Endodermal cell (in vitro differentiated cells): ENCODE data around the gene DMPK. TPM values are rescaled to one million over a fixed set of nuclear protein-coding genes. Genes with fewer than 3 reads are reported as not detected.

Source experiments
- total RNA-seq, 2 donors: library from RNA; stranded (reverse); fragmentation: NEBNext Ultra II Directional in 1 of 2; extraction: Animal tissue kit (Norgen Biotek cat#: 25700) in 1 of 2; gene quantifications; 2 replicates in 1 of 2; 3 replicates in 1 of 2; pipeline ENCODE4 v1.2.1, GENCODE V29; 2021

The DMPK gene
- total RNA-seq, 2 donors from 2014 or later, result 58.8 to 75.9 TPM

Other genes with a start within 250 kb of the DMPK start
- gene OPA3, start 197.7 kb downstream of the DMPK start, total RNA-seq, result 10 to 100 TPM; 12.9 to 15.4 TPM
- gene GPR4, start 180.3 kb downstream of the DMPK start, total RNA-seq, result not detected
- gene EML2, start 143.1 kb downstream of the DMPK start, total RNA-seq, result 10 to 100 TPM; 42.9 to 79.3 TPM
- gene GIPR, start 114.3 kb downstream of the DMPK start, total RNA-seq, result 10 to 100 TPM; 10.8 to 14.6 TPM
- gene SNRPD2, start 90.5 kb downstream of the DMPK start, total RNA-seq, result 100 to 1,000 TPM; 644 to 654 TPM
- 10 to 100 TPM; 11.0 to 15.9 TPM for gene QPCTL, start 89.8 kb downstream of the DMPK start, total RNA-seq
- gene FBXO46, start 51.6 kb downstream of the DMPK start, total RNA-seq, result 10 to 100 TPM; 36.5 to 42.8 TPM
- not detected for gene MEIOSIN, start 49.1 kb downstream of the DMPK start, total RNA-seq
- gene SIX5, start 13.2 kb downstream of the DMPK start, total RNA-seq, result 10 to 100 TPM; 41.6 to 46.4 TPM
- gene DMWD, start 10.4 kb upstream of the DMPK start, total RNA-seq, result 10 to 100 TPM; 86.4 to 86.9 TPM
- gene RSPH6A, start 32.8 kb upstream of the DMPK start, total RNA-seq, result under 1 TPM; 0.53 TPM
- 100 to 1,000 TPM; 104 to 119 TPM for gene SYMPK, start 80.7 kb upstream of the DMPK start, total RNA-seq
- gene FOXA3, start 81.8 kb upstream of the DMPK start, total RNA-seq, result 10 to 100 TPM; 54.2 to 58.1 TPM
- 10 to 100 TPM; 23.8 to 30.3 TPM for gene IRF2BP1, start 103.7 kb upstream of the DMPK start, total RNA-seq
- gene MYPOP, start 120.1 kb upstream of the DMPK start, total RNA-seq, result 10 to 100 TPM; 13.6 to 19.9 TPM
- gene NANOS2, start 132.3 kb upstream of the DMPK start, total RNA-seq, result not detected
- under 1 TPM; 0.64 to 0.91 TPM for gene NOVA2, start 191.4 kb upstream of the DMPK start, total RNA-seq
- 10 to 100 TPM; 23.2 to 23.6 TPM for gene CCDC61, start 213.0 kb upstream of the DMPK start, total RNA-seq
- gene PGLYRP1, start 240.6 kb upstream of the DMPK start, total RNA-seq, result not detected